ENCODE measurements around the gene PPT2.

PPT2 gene

GRCh38 chr6:32171234-32171633, 17.3 kb downstream of the PPT2 start:
- TF ChIP-seq REST (IDR thresholded peaks at IDR 0.05; ENCODE audit: insufficient replicate concordance, low read depth), result no peak
- TF ChIP-seq POLR2AphosphoS5 (IDR thresholded peaks at IDR 0.05; ENCODE audit: low read depth), result no peak
- no peak for TF ChIP-seq GABPA (IDR thresholded peaks at IDR 0.05; ENCODE audit: low read depth)
- no peak for TF ChIP-seq CTCF (IDR thresholded peaks at IDR 0.05; ENCODE audit: insufficient read depth, low read length)
- TF ChIP-seq SPI1 (IDR thresholded peaks at IDR 0.05; ENCODE audit: borderline replicate concordance, low read depth), result no peak
- DNase-seq (ENCODE audit: low read depth in 1 of 2, low spot score in 1 of 2), result no peak
- no peaks in the 10 kb centered on the region for H3K27me3 ChIP-seq (ENCODE audit: insufficient read depth, poor library complexity, severe bottlenecking)
- H3K4me3 ChIP-seq (replicated peaks; ENCODE audit: insufficient read depth, low read length), result no peak overlapping the region
- no peak overlapping the region for H3K27ac ChIP-seq (replicated peaks)

- TF ChIP-seq REST (IDR thresholded peaks at IDR 0.05; ENCODE audit: insufficient replicate concordance, low read depth) (no peak), GABPA (IDR thresholded peaks at IDR 0.05; ENCODE audit: low read depth) (no peak), SPI1 (IDR thresholded peaks at IDR 0.05; ENCODE audit: borderline replicate concordance, low read depth) (no peak), CTCF (IDR thresholded peaks at IDR 0.05; ENCODE audit: insufficient read depth, low read length) (no peak), POLR2AphosphoS5 (IDR thresholded peaks at IDR 0.05; ENCODE audit: low read depth) (no peak)
- Histone ChIP-seq H3K27me3 (ENCODE audit: insufficient read depth, poor library complexity, severe bottlenecking) (no peaks in the 10 kb centered on the region), H3K4me3 (replicated peaks; ENCODE audit: insufficient read depth, low read length) (no peak overlapping the region), H3K27ac (replicated peaks) (no peak overlapping the region)
- DNase-seq (ENCODE audit: low read depth in 1 of 2, low spot score in 1 of 2), result no peak
Measured at GRCh38 chr6:32173051-32173727, 19.2 kb downstream of the PPT2 start.

- Histone ChIP-seq H3K4me3 (replicated peaks; ENCODE audit: insufficient read depth, low read length) (no peak overlapping the region), H3K27me3 (ENCODE audit: insufficient read depth, poor library complexity, severe bottlenecking) (no peaks in the 10 kb centered on the region), H3K27ac (replicated peaks) (no peak overlapping the region)
- TF ChIP-seq REST (IDR thresholded peaks at IDR 0.05; ENCODE audit: insufficient replicate concordance, low read depth), result no peak
- no peak for TF ChIP-seq POLR2AphosphoS5 (IDR thresholded peaks at IDR 0.05; ENCODE audit: low read depth)
- TF ChIP-seq SPI1 (IDR thresholded peaks at IDR 0.05; ENCODE audit: borderline replicate concordance, low read depth), result no peak
- no peak for DNase-seq (ENCODE audit: low read depth in 1 of 2, low spot score in 1 of 2)
Measured at GRCh38 chr6:32174416-32174815, 20.5 kb downstream of the PPT2 start.
